ENCODE results near the gene ERC2.
A peak's percentile ranks its signal among the peaks of the same experiment; 100 is the strongest.

The ERC2 gene

GRCh38 chr3:56355570-56356185 is 112.6 kb downstream of the ERC2 start:
- Histone ChIP-seq H2AFZ (ENCODE audit: insufficient read depth, low read length, poor library complexity) (no peak overlapping the region), H3K4me3 (ENCODE audit: low read depth, low read length) (no peak overlapping the region), H2BK12ac (ENCODE audit: low read length) (no peak overlapping the region), H3K36me3 (ENCODE audit: control insufficient read depth in 1 of 2, insufficient read depth in 2 of 2, low read length in 2 of 2) (no peaks in the 10 kb centered on the region), H4K8ac (ENCODE audit: low read depth, low read length) (no peak overlapping the region), H3K27me3 (ENCODE audit: insufficient read depth, low read length) (no peaks in the 10 kb centered on the region), H2BK120ac (ENCODE audit: insufficient read depth, low read length, poor library complexity) (no peak overlapping the region), H2AK5ac (ENCODE audit: low read length) (no peak overlapping the region), H3K9me3 (ENCODE audit: insufficient read depth, low read depth, low read length) (peaks cover 2% of the 10 kb centered on the region), H3K27ac (ENCODE audit: low read depth, low read length) (no peak overlapping the region), H4K12ac (ENCODE audit: low read depth, low read length) (no peak overlapping the region), H3K23ac (ENCODE audit: low read length) (no peak overlapping the region), H4K91ac (ENCODE audit: low read depth, low read length) (no peak overlapping the region), H3K9ac (ENCODE audit: low read length) (no peak overlapping the region), H3K79me1 (ENCODE audit: low read length) (no peaks in the 10 kb centered on the region), H3K4me1 (ENCODE audit: control insufficient read depth in 1 of 2, insufficient read depth in 2 of 2, low read length in 2 of 2) (no peaks in the 10 kb centered on the region), H3K14ac (ENCODE audit: low read length) (no peak overlapping the region), H3K79me2 (ENCODE audit: control insufficient read depth, insufficient read depth, low read length, poor library complexity) (no peaks in the 10 kb centered on the region), H3K4me2 (ENCODE audit: low read length) (no peak overlapping the region), H3K18ac (ENCODE audit: low read length) (no peak overlapping the region), H3K4ac (ENCODE audit: low read depth, low read length) (no peak overlapping the region), H2BK5ac (ENCODE audit: low read depth, low read length, poor library complexity) (no peak overlapping the region)
- no CpG with 5 or more reads among the region's 7 CpGs for WGBS (ENCODE audit: extremely low coverage, insufficient coverage, insufficient read length)
- DNase-seq: no peak

DNA sequence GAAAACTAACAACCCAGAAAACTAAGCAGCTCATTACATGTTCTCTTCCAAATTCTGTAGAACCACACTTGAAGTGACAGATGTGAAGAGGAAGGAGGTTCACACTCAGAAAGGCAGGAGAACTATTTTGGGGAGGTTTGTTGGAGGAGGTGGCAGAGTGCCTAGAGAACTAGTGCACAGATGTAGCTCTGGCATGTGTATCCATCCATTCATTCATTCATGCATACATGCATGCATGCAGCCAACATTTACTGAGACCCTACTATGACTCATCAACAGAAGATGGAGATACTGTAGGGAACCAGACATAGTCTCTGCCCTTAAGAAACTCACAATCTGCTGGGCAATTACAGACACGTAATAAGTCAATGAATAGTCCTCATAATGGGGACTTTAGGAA is 116.7 kb downstream of the ERC2 start:
- H3K9me3 ChIP-seq (ENCODE audit: insufficient read depth, low read depth, low read length): peaks cover 2% of the 10 kb centered on the region
- DNase-seq: no peak
- no peak overlapping the region for H2AK5ac ChIP-seq (ENCODE audit: low read length)
- H4K12ac ChIP-seq (ENCODE audit: low read depth, low read length): no peak overlapping the region
- no peaks in the 10 kb centered on the region for H3K27me3 ChIP-seq (ENCODE audit: insufficient read depth, low read length)
- no peaks in the 10 kb centered on the region for H3K79me2 ChIP-seq (ENCODE audit: control insufficient read depth, insufficient read depth, low read length, poor library complexity)
- H2BK12ac ChIP-seq (ENCODE audit: low read length): no peak overlapping the region
- H2BK120ac ChIP-seq (ENCODE audit: insufficient read depth, low read length, poor library complexity): no peak overlapping the region
- no peak overlapping the region for H3K4ac ChIP-seq (ENCODE audit: low read depth, low read length)
- H3K4me1 ChIP-seq (ENCODE audit: control insufficient read depth in 1 of 2, insufficient read depth in 2 of 2, low read length in 2 of 2): no peaks in the 10 kb centered on the region
- H3K27ac ChIP-seq (ENCODE audit: low read depth, low read length): no peak overlapping the region
- WGBS (ENCODE audit: extremely low coverage, insufficient coverage, insufficient read length): no CpG with 5 or more reads among the region's 1 CpG
- no peak overlapping the region for H2BK5ac ChIP-seq (ENCODE audit: low read depth, low read length, poor library complexity)
- no peak overlapping the region for H3K23ac ChIP-seq (ENCODE audit: low read length)
- H3K4me2 ChIP-seq (ENCODE audit: low read length): no peak overlapping the region
- H3K4me3 ChIP-seq (ENCODE audit: low read depth, low read length): no peak overlapping the region
- no peak overlapping the region for H4K91ac ChIP-seq (ENCODE audit: low read depth, low read length)
- H3K79me1 ChIP-seq (ENCODE audit: low read length): no peaks in the 10 kb centered on the region
- no peak overlapping the region for H2AFZ ChIP-seq (ENCODE audit: insufficient read depth, low read length, poor library complexity)
- H4K8ac ChIP-seq (ENCODE audit: low read depth, low read length): no peak overlapping the region
- no peak overlapping the region for H3K9ac ChIP-seq (ENCODE audit: low read length)
- H3K14ac ChIP-seq (ENCODE audit: low read length): no peak overlapping the region
- no peak overlapping the region for H3K18ac ChIP-seq (ENCODE audit: low read length)
- H3K36me3 ChIP-seq (ENCODE audit: control insufficient read depth in 1 of 2, insufficient read depth in 2 of 2, low read length in 2 of 2): no peaks in the 10 kb centered on the region

DNA sequence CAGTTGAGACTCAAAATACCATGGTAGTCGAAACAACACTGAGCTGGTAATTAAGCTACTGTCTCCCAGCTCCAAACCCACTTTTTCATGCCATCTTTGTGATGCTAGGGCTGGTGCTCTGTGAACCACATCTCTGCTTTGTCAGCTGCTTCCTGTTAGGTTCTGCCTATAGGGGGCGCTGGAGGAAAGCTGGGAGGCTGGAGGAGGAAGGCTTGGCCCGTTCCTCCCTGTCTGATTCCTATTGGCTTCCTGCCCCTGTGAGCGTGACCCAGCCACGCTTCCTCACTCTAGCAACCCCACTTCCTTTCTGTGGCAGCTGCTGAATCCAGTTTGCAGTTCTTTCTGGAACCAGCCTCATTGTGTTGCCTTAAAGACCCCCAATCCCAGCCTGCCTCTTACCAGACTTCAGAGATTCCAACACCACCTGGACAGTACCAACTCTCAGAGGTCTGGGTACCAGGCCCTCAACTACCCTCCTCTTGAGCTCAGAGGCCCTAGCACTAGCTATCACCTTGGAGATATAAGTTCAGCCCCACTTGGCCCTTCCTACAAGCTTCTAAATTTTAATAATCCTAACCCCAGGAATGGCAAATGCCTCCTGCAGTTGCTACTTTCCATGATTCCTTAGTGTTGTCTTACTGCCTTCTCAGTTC is 120.9 kb downstream of the ERC2 start:
- Histone ChIP-seq H4K12ac (ENCODE audit: low read depth, low read length) (no peak overlapping the region), H3K4me2 (ENCODE audit: low read length) (no peak overlapping the region), H3K79me2 (ENCODE audit: control insufficient read depth, insufficient read depth, low read length, poor library complexity) (no peaks in the 10 kb centered on the region), H4K91ac (ENCODE audit: low read depth, low read length) (no peak overlapping the region), H3K18ac (ENCODE audit: low read length) (no peak overlapping the region), H2AK5ac (ENCODE audit: low read length) (no peak overlapping the region), H3K79me1 (ENCODE audit: low read length) (no peaks in the 10 kb centered on the region), H3K14ac (ENCODE audit: low read length) (no peak overlapping the region), H3K27me3 (ENCODE audit: insufficient read depth, low read length) (no peaks in the 10 kb centered on the region), H3K9me3 (ENCODE audit: insufficient read depth, low read depth, low read length) (no peaks in the 10 kb centered on the region), H2BK120ac (ENCODE audit: insufficient read depth, low read length, poor library complexity) (no peak overlapping the region), H3K4ac (ENCODE audit: low read depth, low read length) (no peak overlapping the region), H2BK5ac (ENCODE audit: low read depth, low read length, poor library complexity) (no peak overlapping the region), H2AFZ (ENCODE audit: insufficient read depth, low read length, poor library complexity) (no peak overlapping the region), H3K23ac (ENCODE audit: low read length) (no peak overlapping the region), H3K9ac (ENCODE audit: low read length) (no peak overlapping the region), H3K4me1 (ENCODE audit: control insufficient read depth in 1 of 2, insufficient read depth in 2 of 2, low read length in 2 of 2) (no peaks in the 10 kb centered on the region), H2BK12ac (ENCODE audit: low read length) (no peak overlapping the region), H3K4me3 (ENCODE audit: low read depth, low read length) (no peak overlapping the region), H4K8ac (ENCODE audit: low read depth, low read length) (no peak overlapping the region), H3K36me3 (ENCODE audit: control insufficient read depth in 1 of 2, insufficient read depth in 2 of 2, low read length in 2 of 2) (no peaks in the 10 kb centered on the region), H3K27ac (ENCODE audit: low read depth, low read length) (no peak overlapping the region)
- peak in 1 of 2 donors; percentile 17 for DNase-seq
- no CpG with 5 or more reads among the region's 5 CpGs for WGBS (ENCODE audit: extremely low coverage, insufficient coverage, insufficient read length)

- Histone ChIP-seq H2AFZ (ENCODE audit: insufficient read depth, low read length, poor library complexity) (no peak overlapping the region), H3K27ac (ENCODE audit: low read depth, low read length) (no peak overlapping the region), H2BK12ac (ENCODE audit: low read length) (no peak overlapping the region), H3K14ac (ENCODE audit: low read length) (no peak overlapping the region), H3K36me3 (ENCODE audit: control insufficient read depth in 1 of 2, insufficient read depth in 2 of 2, low read length in 2 of 2) (no peaks in the 10 kb centered on the region), H3K27me3 (ENCODE audit: insufficient read depth, low read length) (no peaks in the 10 kb centered on the region), H3K9me3 (ENCODE audit: insufficient read depth, low read depth, low read length) (no peaks in the 10 kb centered on the region), H4K12ac (ENCODE audit: low read depth, low read length) (no peak overlapping the region), H3K4me2 (ENCODE audit: low read length) (no peak overlapping the region), H3K18ac (ENCODE audit: low read length) (no peak overlapping the region), H2BK120ac (ENCODE audit: insufficient read depth, low read length, poor library complexity) (no peak overlapping the region), H3K23ac (ENCODE audit: low read length) (no peak overlapping the region), H3K79me2 (ENCODE audit: control insufficient read depth, insufficient read depth, low read length, poor library complexity) (no peaks in the 10 kb centered on the region), H3K9ac (ENCODE audit: low read length) (no peak overlapping the region), H4K91ac (ENCODE audit: low read depth, low read length) (no peak overlapping the region), H3K4ac (ENCODE audit: low read depth, low read length) (no peak overlapping the region), H3K4me1 (ENCODE audit: control insufficient read depth in 1 of 2, insufficient read depth in 2 of 2, low read length in 2 of 2) (no peaks in the 10 kb centered on the region), H2AK5ac (ENCODE audit: low read length) (no peak overlapping the region), H4K8ac (ENCODE audit: low read depth, low read length) (no peak overlapping the region), H3K79me1 (ENCODE audit: low read length) (no peaks in the 10 kb centered on the region), H2BK5ac (ENCODE audit: low read depth, low read length, poor library complexity) (no peak overlapping the region), H3K4me3 (ENCODE audit: low read depth, low read length) (no peak overlapping the region)
- WGBS (ENCODE audit: extremely low coverage, insufficient coverage, insufficient read length): no CpG with 5 or more reads among the region's 2 CpGs
- no peak for DNase-seq
Observed at GRCh38 chr3:56342475-56342874, 125.8 kb downstream of the ERC2 start.
